Measurements from ENCODE around the gene PRTFDC1.
"Not testable (repeated sequence)": the region's sequence is repeated elsewhere in the genome, so short reads cannot be mapped to it uniquely, and the experiment has no call there.

Gene PRTFDC1

GRCh38 chr10:24952143-24952706 lies at the start of gene PRTFDC1:
TSS of gene PRTFDC1 (minus strand) at chr10:24952606. CDS start at chr10:24952575, 31 bp downstream.
- DNase-seq: no peak

GRCh38 chr10:24998044-24998443 lies 45.6 kb upstream of the PRTFDC1 start:
- DNase-seq: no peak

GRCh38 chr10:24995072-24995471 lies 42.7 kb upstream of the PRTFDC1 start:
- no peak for DNase-seq

- no peak for DNase-seq
Measured at GRCh38 chr10:24993237-24993958, 41.0 kb upstream of the PRTFDC1 start.

- DNase-seq: no peak
Measured at GRCh38 chr10:24992512-24993133, 40.2 kb upstream of the PRTFDC1 start.

- no peak for DNase-seq
Measured at GRCh38 chr10:24991298-24991697, 38.9 kb upstream of the PRTFDC1 start.

- no peak for DNase-seq
Measured at GRCh38 chr10:24989867-24990266, 37.5 kb upstream of the PRTFDC1 start.

- DNase-seq: no peak
Measured at GRCh38 chr10:24988831-24989640, 36.6 kb upstream of the PRTFDC1 start.

GRCh38 chr10:24984906-24985305 lies 32.5 kb upstream of the PRTFDC1 start:
- DNase-seq: no peak

GRCh38 chr10:24983946-24984345 lies 31.5 kb upstream of the PRTFDC1 start:
- DNase-seq: no peak

GRCh38 chr10:24983130-24983529 lies 30.7 kb upstream of the PRTFDC1 start:
- no peak for DNase-seq

GRCh38 chr10:24982319-24983112 lies 30.1 kb upstream of the PRTFDC1 start:
- no peak for DNase-seq

GRCh38 chr10:24981161-24981710 lies 28.8 kb upstream of the PRTFDC1 start:
- DNase-seq: no peak

- no peak for DNase-seq
Measured at GRCh38 chr10:24979685-24980084, 27.3 kb upstream of the PRTFDC1 start.

GRCh38 chr10:24974976-24975375 lies 22.6 kb upstream of the PRTFDC1 start:
- no peak for DNase-seq

GRCh38 chr10:24973163-24973562 lies 20.8 kb upstream of the PRTFDC1 start:
- DNase-seq: no peak

- no peak for DNase-seq
Measured at GRCh38 chr10:24971374-24971773, 19.0 kb upstream of the PRTFDC1 start.

GRCh38 chr10:24969841-24970281 lies 17.5 kb upstream of the PRTFDC1 start:
- no peak for DNase-seq

GRCh38 chr10:24968951-24969350 lies 16.5 kb upstream of the PRTFDC1 start:
- DNase-seq: not testable (repeated sequence)

GRCh38 chr10:24968349-24968748 lies 15.9 kb upstream of the PRTFDC1 start:
- no peak for DNase-seq

GRCh38 chr10:24966962-24967481 lies 14.6 kb upstream of the PRTFDC1 start:
- DNase-seq: no peak

GRCh38 chr10:24965051-24965450 lies 12.6 kb upstream of the PRTFDC1 start:
- DNase-seq: no peak

Data from NCI-H774 (cell line).